HepG2 (cell line): Measurements from ENCODE around the gene PDIA5. TPM values are rescaled to one million over a fixed set of nuclear protein-coding genes. Genes with fewer than 3 reads are reported as not detected.

ENCODE experiments used
- ISL2 ChIP-seq: sonication (generic); formaldehyde crosslinking; IDR thresholded peaks from 2 replicates; pipeline ENCODE4 v1.5.0; 2020; ENCODE audit warnings: missing genetic modification reagents
- NR2F1 ChIP-seq, 2 experiments: fragments of 450-650 bp in 1 of 2; formaldehyde crosslinking in 1 of 2; IDR thresholded peaks; 2 replicates each; pipeline versions ENCODE4 v1.5.0 to v1.6.1; 2016 to 2020; ENCODE audit warnings: mild to moderate bottlenecking in 1 of 2, missing compliant biosample characterization in 1 of 2, missing genetic modification reagents in 1 of 2, moderate library complexity in 1 of 2
- PHF21A ChIP-seq: sonication (generic); formaldehyde crosslinking; IDR thresholded peaks from 2 replicates; pipeline ENCODE4 v1.5.0; 2020; ENCODE audit warnings: mild to moderate bottlenecking, missing genetic modification reagents
- TRIM24 ChIP-seq: sonication (generic); formaldehyde crosslinking; IDR thresholded peaks from 2 replicates; pipeline ENCODE4 v1.8.0; 2022; ENCODE audit warnings: mild to moderate bottlenecking, missing genetic modification reagents
- ZKSCAN8 ChIP-seq: IDR thresholded peaks from 2 replicates; pipeline ENCODE4 v1.6.1; 2016; ENCODE audit warnings: borderline replicate concordance, missing genetic modification reagents, missing compliant biosample characterization
- ZNF331 ChIP-seq: sonication (generic); formaldehyde crosslinking; IDR thresholded peaks from 2 replicates; pipeline ENCODE4 v1.4.0; 2020; ENCODE audit warnings: missing genetic modification reagents
- polyA plus RNA-seq, 8 experiments: library from polyadenylated mRNA; depleted of rRNA in 3 of 8; stranded (reverse) in 7 of 8; unstranded in 1 of 8; fragments of >200 nt; fragmentation: Illumina TruSeq in 4 of 8; extraction: Trizol in 4 of 8; gene quantifications; 2 replicates each; pipeline versions ENCODE4 v1.2.1 to v1.2.3, GENCODE V29; 2011 to 2016; ENCODE audit warnings: low read depth in 4 of 8, missing spikeins in 1 of 8, mixed read lengths in 1 of 8; ENCODE audit not compliant: insufficient read depth in 1 of 8
- total RNA-seq, 5 experiments: library from RNA; depleted of rRNA; stranded (reverse); fragments of >200 nt; fragmentation: Illumina TruSeq; extraction: Trizol; gene quantifications; 2 replicates each; pipeline ENCODE4 v1.2.3, GENCODE V29; 2016; ENCODE audit warnings: low read depth in 1 of 5
- TF ChIP-seq, protein P1 (sequence below): sonication (generic); formaldehyde crosslinking; IDR thresholded peaks from 2 replicates; pipeline ENCODE4 v1.4.0; 2020; ENCODE audit warnings: mild to moderate bottlenecking, low read depth, missing genetic modification reagents
- TF ChIP-seq, protein P2 (sequence below): sonication (generic); formaldehyde crosslinking; IDR thresholded peaks from 2 replicates; pipeline ENCODE4 v1.4.0; 2020; ENCODE audit warnings: mild to moderate bottlenecking, missing genetic modification reagents, borderline replicate concordance
- TF ChIP-seq, protein P3 (sequence below): sonication (generic); formaldehyde crosslinking; IDR thresholded peaks from 2 replicates; pipeline ENCODE4 v1.4.0; 2020; ENCODE audit warnings: missing genetic modification reagents

Gene PDIA5
- total and polyA plus RNA-seq, 2 of the 13 experiments (the other 11 are each of a cell fraction or from before 2014, with no cell fraction given) = 51.3 to 74.3 TPM

- TF ChIP-seq, protein P1, sequence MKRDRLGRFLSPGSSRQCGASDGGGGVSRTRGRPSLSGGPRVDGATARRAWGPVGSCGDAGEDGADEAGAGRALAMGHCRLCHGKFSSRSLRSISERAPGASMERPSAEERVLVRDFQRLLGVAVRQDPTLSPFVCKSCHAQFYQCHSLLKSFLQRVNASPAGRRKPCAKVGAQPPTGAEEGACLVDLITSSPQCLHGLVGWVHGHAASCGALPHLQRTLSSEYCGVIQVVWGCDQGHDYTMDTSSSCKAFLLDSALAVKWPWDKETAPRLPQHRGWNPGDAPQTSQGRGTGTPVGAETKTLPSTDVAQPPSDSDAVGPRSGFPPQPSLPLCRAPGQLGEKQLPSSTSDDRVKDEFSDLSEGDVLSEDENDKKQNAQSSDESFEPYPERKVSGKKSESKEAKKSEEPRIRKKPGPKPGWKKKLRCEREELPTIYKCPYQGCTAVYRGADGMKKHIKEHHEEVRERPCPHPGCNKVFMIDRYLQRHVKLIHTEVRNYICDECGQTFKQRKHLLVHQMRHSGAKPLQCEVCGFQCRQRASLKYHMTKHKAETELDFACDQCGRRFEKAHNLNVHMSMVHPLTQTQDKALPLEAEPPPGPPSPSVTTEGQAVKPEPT (CRISPR knock-in tag) = no peak
- TF ChIP-seq, protein P2, sequence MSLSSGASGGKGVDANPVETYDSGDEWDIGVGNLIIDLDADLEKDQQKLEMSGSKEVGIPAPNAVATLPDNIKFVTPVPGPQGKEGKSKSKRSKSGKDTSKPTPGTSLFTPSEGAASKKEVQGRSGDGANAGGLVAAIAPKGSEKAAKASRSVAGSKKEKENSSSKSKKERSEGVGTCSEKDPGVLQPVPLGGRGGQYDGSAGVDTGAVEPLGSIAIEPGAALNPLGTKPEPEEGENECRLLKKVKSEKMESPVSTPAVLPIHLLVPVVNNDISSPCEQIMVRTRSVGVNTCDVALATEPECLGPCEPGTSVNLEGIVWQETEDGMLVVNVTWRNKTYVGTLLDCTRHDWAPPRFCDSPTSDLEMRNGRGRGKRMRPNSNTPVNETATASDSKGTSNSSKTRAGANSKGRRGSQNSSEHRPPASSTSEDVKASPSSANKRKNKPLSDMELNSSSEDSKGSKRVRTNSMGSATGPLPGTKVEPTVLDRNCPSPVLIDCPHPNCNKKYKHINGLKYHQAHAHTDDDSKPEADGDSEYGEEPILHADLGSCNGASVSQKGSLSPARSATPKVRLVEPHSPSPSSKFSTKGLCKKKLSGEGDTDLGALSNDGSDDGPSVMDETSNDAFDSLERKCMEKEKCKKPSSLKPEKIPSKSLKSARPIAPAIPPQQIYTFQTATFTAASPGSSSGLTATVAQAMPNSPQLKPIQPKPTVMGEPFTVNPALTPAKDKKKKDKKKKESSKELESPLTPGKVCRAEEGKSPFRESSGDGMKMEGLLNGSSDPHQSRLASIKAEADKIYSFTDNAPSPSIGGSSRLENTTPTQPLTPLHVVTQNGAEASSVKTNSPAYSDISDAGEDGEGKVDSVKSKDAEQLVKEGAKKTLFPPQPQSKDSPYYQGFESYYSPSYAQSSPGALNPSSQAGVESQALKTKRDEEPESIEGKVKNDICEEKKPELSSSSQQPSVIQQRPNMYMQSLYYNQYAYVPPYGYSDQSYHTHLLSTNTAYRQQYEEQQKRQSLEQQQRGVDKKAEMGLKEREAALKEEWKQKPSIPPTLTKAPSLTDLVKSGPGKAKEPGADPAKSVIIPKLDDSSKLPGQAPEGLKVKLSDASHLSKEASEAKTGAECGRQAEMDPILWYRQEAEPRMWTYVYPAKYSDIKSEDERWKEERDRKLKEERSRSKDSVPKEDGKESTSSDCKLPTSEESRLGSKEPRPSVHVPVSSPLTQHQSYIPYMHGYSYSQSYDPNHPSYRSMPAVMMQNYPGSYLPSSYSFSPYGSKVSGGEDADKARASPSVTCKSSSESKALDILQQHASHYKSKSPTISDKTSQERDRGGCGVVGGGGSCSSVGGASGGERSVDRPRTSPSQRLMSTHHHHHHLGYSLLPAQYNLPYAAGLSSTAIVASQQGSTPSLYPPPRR (CRISPR knock-in tag) = no peak
- TF ChIP-seq NR2F1 (CRISPR knock-in tag; IDR thresholded peaks at IDR 0.05) (no peak), ZKSCAN8 (CRISPR knock-in tag) (no peak), TRIM24 (no peak), ISL2 (CRISPR knock-in tag) (no peak), PHF21A (no peak), ZNF331 (CRISPR knock-in tag) (no peak)
- TF ChIP-seq, protein P3, sequence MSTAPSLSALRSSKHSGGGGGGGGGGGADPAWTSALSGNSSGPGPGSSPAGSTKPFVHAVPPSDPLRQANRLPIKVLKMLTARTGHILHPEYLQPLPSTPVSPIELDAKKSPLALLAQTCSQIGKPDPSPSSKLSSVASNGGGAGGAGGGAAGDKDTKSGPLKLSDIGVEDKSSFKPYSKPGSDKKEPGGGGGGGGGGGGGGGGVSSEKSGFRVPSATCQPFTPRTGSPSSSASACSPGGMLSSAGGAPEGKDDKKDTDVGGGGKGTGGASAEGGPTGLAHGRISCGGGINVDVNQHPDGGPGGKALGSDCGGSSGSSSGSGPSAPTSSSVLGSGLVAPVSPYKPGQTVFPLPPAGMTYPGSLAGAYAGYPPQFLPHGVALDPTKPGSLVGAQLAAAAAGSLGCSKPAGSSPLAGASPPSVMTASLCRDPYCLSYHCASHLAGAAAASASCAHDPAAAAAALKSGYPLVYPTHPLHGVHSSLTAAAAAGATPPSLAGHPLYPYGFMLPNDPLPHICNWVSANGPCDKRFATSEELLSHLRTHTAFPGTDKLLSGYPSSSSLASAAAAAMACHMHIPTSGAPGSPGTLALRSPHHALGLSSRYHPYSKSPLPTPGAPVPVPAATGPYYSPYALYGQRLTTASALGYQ (CRISPR knock-in tag) = no peak
These were observed 87.5 kb downstream of the PDIA5 start (continued) for GRCh38 chr3:123154020-123154985.
